Stimulated activated CD8-positive, alpha-beta memory T cell treated with anti-CD3 and anti-CD28 coated beads, Interleukin-15, amount 100 ng/mL, for 48 hours (primary cell): ENCODE measurements around the gene IRAG1.
"Not testable (repeated sequence)": the region's sequence is repeated elsewhere in the genome, so short reads cannot be mapped to it uniquely, and the experiment has no call there.

ENCODE experiments used
- DNase-seq, 2 donors: peaks; one replicate each; pipeline ENCODE4 v3.0.0-alpha.2; 2020; ENCODE audit warnings: low read depth in 2 of 2

The IRAG1 gene

DNA sequence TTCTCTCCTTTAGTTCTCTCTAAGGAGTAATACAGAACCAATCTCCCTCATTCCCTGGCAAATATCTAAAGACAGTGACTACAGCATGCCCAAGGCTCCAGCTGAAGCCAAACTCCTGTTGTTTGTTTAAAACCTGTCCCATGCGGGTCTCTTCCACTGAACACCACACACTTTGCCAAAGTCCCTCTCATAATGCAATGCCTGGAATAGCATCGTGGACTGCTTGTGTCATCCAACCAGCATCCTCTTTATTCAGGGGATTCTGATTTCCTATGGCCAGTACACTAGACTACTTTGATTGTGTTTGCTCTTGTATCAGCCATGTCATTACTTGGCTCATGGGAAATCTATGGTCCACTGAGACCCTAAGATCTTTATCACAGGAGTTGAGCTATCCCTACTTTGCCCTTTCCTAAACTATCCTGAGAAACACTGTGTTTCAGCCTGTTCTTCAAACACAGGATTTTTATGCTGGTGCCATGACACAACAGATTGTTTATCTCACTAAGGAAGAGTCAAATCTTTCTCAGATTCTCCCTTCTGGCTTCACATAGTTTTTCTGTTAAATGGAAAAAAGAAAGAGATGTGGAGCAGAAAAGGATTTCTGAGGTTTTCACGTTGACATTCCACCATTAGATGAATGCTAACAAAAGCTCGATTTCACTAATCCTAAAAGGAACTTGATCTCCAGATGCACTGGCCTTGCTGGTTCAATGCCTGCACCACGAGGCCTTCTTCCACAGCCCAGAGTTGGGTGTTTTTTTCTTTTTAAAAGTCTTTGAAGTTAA is 15.9 kb upstream of the IRAG1 start:
- no peak for DNase-seq

DNA sequence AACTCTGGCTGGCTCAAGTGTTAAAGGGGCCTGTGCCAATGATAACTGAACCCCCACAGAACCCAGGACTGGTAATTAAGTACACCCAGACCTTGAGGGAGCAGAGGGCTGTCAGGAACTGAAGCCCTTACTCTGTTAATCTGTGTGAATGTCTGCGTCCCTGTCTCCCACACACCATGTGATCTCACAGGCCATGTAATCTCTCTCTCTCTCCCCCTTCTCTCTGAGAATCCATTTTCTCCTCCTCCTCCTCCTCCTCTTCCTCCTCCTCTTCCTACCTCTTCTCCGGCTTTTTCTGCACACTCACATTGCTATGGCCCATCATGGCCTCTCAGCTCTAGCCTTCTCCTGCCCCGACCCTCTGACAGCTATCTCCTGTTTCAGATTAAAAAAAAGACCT is 14.6 kb upstream of the IRAG1 start:
- no peak for DNase-seq

DNA sequence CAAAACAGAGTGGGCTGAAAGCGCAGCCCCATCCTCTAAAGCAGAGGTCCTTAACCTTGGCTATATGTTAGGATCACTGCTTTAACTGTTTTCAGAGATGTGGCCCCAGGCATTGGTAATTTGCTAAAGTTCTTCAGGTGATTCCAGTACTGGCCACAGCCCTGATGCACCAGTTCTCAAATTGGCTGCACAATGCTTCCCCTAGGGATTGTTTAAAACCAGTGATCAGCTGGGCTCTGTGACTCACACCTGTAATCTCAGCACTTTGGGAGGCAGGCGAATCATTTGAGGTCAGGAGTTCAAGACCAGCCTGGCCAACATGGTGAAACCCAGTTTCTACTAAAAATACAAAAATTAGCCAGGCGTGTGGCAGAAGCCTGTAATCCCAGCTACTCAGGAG is 8.4 kb upstream of the IRAG1 start:
- no peak for DNase-seq

DNA sequence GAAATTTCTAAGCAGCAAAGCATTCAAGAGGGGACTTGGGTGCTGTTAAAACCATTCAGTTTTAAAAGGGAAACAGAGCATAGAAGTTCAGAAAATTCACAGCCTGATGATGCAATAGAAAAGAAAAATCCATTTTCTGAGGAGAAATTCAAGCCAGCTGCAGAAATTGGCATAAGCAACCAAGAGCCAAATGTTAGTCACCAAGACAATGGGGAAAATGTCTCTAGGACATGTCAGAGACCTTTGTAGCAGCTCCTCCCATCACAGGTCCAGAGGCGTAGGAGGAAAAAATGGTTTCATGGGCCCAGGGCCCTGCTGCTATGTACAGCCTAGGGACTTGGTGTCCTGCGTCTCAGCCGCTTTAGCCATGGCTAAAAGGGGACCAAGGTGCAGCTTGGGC is 5.5 kb upstream of the IRAG1 start:
- no peak for DNase-seq

DNA sequence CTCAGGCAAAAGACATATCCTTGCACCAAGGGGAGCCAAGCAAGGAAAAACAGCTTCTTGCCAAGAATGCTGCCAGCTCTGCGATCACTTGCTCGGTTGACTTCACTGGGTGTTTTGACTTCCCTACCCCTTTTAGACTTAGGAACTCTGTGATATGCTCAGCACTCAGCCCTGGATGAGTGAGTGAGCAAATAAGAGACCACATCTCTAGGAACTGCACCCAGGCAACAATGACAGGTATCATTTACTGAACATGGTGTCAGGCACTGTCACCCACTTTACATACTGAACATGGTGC is 3.7 kb upstream of the IRAG1 start:
- no peak for DNase-seq

DNA sequence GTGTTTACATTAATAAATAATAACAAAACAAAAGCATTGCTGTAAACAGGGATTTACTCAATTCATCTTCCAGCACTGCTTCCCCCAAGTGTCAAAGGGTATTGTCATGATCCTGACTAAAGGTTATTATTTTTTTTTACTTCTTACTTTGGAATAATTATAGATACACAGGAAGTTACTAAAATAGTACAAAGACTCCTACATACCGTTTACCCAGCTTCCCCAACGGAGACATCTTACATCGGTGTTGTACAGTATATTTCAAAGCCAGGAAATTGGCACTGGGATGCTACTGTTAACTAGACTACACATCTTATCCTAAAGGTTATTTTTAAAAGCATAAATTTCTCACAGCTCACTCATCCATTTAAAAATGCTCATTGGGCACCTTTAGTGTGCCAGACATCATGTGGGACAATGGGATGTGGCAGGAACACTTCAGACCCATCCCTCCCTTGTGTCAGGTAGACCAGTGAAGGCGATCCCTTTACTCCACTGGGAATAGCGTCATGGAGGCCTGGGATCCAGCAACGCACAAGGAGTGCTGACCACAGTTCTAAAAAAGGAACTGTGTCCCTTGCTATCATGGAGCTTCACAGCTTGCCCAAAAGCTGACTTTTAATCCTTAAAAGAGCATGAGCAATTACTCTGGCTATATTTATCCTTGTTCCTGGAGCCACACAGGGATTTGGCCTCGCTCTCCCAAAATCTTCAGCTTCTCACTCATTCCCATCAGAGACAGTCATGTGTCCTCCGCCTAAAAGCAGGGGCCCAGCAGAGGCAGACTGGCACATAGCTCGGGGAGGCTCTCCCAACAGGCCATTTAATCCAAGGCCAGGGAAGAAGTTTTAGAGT is 3.1 kb upstream of the IRAG1 start:
- no peak for DNase-seq

DNA sequence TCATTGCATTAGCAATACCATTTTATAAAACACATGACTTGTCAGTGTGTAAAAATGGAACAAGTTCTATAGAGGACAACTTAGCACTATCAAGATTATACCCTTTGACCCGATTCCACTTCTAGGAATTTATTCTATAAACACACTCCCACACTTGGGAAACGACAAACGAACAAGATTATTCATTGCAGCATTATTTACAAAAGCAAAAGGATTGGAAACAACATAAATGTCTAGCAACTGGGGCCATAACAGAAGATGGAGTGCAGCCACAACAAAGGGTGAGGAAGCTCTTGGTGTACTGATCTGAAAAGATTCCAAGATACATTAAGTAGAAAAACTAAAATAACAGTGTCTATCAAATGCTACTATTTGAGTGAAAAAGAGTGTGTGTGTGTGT is 2.3 kb upstream of the IRAG1 start:
- DNase-seq, result no peak

DNA sequence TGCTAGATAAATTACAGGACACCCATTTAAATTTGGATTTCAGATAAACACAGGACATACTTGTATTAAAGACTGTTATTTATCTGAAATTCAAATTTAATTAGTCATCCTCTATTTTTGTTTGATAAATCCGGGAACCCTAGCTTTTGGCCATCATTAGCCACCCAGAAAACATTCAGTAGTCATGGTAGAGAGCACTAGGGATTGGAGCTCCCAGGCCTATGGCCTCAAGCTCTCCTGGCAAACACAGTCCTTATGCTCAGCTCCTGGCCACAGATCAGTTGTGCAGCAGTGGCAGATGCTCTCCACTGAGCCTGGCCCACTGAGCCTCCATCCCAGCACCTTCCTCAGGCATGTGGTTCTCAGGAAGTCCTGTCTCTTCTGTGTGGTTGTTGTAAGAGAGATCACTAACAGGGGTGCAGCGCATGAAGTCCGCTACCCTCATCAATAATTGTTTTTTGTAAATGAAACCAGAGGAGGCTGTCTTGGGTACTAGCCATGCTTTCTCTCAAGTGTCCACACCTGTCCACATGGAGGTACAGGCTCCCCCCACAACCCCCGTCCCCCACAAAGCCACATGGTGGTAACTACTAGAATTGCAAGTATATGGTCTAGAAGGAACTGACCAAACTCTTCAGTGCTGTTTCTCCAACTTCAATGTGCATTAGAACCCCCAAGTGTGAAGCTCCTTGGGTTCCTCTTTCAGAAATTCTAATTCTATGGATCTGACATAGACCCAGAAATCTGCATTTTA is 1.1 kb upstream of the IRAG1 start:
- DNase-seq, result no peak

DNA sequence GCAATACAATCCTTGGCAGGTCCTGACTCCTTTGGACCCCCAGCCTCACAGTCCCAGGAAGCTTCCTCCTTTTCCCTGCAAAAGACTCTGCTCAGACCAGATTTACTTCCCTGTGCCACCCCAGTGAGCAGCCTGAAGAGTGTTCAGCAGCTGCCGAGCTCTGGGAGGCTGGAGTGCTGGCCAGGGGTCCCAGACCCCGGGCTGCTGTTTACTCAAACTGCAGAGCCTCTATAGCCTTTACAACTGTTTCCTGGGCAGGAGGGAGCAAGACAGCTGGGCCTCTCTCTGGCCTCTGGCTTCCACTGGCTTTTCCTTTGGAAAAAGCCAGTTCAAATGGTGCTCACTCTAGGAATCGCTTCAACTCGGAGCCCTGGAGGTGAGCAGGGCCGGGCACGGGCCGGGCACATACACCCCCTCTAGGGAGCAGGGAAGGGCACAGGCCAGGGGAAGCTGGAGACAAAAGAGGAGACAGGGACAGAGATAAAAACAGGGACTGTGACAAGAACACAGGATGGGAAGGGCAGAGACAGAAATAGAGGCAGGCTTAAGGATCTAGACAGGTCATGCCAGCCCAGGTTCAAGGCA is 932 bp downstream of the IRAG1 start:
- no peak for DNase-seq

DNA sequence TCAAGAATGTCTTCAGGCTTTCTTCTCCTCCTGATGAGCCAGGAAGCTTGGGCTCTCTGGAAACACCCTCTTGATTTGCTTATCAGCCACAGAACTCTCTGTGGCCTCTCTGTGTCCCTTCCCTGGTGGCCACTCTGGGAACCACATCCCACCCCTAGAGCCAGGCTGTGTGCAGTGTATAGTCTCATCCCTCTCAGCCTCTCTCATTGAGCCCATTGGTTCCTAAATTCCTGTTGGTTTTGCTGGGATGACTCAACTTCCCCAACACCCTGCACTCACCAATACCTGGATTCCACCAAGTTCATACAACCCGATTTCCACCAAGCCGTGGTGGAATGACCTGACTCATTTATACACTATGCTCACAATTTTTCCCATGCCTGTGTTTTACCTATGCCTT is 5.2 kb downstream of the IRAG1 start:
- no peak for DNase-seq

DNA sequence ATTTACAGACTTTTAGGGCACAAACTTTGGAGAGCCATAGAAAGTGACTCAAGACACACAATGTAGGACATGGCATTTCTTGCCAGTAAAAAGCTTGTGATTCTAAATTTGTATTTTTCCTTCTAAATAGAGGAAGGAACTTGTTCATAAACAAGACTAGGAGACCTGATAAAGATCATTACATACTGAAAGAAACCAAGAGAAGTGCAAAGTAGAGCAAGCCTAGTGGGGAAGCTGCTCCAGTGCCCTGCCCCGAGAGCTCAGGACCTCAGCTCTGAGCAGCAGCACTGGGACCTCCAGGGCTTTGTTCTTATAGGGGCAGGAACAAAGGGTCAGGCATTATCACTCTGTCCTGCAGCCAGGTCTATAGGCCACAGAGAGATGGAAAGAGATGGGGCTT is 7.2 kb downstream of the IRAG1 start:
- no peak for DNase-seq

DNA sequence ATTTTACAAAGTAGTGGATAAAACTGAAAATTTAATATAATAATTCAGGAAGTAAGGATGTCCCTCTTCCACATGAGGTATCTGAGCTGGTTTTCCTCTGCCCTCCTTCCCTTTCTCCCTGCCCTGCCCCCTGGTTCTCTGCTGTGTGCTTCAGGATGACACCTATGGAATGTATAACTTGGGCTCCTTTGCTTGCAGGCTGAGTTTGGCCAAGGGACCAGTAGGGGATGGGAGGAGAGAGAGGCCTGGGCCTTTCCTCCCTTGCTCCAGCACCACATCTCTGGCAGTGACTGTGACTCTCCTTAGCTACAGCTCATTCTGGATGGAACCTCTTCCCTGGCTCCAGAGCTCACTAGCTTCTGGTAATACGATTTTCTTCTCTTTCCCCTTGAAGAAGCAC is 10.1 kb downstream of the IRAG1 start:
- no peak for DNase-seq

DNA sequence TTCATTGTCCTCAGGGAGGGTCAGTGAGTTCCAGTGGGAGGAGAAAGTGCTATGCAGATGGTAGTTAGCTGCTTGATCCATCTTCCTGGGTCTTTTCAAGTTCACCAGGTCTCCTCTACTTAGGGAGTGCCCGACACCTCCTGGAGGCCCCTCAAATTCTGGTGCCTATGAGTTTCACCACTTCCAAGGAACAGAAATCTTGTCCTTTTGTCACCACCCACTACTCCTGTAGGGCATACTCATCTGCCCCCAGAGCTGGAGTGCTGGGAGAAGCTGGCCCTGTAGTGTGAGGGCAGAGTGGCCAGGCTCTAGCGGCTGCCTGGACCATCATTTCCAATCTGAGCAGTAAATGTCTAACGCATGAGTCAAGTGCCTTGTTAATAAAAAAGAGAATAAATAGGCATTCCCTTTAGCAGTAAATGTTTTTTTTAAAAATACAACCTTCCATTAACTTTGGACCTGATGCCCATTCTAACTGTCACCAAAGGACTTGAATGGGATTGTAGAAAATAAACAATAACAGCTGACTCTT is 12.5 kb downstream of the IRAG1 start:
- DNase-seq, result no peak

DNA sequence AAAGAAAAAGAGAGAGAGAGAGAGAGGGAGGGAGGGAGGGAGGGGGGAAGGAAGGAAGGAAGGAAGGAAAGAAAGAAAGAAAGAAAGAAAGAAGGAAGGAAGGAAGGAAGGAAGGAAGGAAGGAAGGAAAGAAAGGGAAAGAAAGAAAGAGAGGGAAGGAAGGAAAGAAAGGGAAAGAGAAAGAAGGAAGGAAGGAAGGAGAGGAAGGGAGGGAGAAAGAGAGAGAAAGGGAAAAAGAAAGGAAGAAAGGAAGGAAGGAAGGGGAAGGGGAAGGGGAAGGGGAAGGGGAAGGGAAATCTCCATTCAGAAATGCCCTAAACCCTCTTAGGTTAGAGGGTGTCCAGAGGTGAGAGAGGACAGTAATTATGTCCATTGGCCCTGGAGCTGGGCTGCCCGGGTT is 13.3 kb downstream of the IRAG1 start:
- not testable (repeated sequence) for DNase-seq

DNA sequence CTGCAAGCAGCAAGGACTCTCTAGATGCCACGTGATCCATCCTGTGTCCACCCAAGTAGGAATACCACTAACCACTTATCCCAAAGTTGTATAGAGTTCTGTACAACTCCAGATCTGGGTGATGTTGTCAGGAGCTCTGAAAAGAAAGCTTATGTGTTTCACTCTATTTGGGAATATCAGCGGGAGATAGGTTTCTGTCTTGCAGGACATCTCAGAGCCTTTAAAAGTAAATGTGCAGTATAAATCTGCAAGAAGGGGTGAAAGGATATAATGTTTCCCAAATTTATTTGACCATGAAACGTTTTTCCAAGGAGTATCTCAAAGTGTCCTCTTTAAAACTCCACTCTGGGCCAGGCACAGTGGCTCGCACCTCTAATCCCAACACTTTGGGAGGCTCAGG is 13.9 kb downstream of the IRAG1 start:
- no peak for DNase-seq

DNA sequence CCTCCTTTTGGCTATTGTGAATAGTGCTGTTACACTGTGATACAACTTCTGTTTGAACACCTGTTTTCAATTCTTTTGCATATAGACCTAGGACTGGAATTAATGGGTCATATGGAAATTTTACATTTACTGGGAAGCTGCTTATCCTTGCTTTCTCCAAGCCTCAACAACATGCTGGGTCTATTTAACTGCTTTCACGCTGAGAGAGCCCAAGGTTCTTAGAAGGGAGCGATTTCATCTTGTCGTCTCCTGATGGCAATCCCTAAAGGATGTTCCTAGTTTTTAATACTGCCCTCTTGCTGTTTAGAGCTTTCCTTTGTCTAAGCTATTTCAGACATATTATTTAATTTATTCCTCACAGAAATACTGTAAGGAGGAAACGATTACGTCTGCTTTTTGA is 15.5 kb downstream of the IRAG1 start:
- DNase-seq, result no peak

DNA sequence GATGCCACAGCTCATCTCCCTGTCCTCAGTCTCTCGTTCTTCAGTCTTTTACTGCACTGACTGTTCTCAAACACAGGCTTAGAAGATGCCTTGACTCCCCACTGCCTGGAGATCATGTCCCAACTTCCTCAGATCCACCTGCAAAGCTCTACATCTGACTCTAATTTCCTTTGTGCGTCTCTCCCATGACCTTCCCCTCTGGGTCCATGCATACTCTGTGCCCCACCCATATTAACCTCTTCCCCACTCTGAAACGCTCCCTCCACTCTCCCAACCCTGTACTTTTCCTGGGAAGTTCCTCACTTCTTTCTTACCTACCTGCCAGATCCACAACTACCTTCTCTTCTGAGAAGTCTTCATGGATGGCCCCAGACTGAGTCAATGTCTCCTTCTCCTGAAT is 16.6 kb downstream of the IRAG1 start:
- DNase-seq, result no peak

DNA sequence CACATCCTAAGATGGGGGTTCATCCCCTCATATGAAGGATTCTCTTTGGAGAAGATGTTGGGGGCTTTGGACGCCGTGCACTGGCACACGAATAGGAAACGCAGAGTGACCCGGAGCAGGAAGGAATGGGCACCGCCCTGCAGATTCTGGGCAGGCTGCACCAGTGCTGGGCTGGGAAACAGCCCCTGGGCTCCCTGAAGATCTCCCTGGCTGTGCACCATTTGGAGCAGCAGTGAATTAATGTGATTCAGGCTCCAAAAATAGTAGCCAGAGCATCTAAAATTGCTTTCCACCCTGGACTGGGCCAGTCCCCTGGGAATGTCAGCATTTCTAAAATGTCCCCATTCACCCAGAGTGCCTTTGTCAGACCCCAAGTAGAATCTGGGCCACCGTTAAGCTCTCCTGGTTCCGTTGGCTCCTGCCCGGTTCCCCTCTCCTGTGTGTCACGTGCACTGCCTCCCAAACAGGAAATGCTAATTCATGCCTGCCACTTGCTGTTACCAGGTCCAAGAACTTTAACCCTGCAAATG is 18.6 kb downstream of the IRAG1 start:
- no peak for DNase-seq

DNA sequence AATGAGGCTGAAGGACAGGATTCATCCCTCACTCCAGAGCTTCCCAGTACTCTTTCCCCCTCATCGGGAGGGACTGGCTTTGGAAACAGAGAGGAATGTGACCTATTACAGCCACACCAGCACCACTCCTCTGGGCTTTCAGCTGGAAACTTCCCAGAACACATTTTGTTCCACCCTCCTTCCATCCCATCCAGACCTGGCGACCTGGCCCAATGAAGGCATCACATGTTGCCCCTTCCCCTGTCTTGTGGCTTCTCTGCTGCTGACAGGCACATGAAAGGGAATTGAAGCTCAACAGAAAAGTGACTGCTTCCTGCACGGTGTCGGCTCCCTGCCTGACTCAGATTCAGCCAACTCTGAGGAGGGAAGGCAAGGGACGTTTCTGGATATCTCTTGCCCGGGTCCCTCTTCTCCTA is 19.1 kb downstream of the IRAG1 start:
- DNase-seq, result no peak

DNA sequence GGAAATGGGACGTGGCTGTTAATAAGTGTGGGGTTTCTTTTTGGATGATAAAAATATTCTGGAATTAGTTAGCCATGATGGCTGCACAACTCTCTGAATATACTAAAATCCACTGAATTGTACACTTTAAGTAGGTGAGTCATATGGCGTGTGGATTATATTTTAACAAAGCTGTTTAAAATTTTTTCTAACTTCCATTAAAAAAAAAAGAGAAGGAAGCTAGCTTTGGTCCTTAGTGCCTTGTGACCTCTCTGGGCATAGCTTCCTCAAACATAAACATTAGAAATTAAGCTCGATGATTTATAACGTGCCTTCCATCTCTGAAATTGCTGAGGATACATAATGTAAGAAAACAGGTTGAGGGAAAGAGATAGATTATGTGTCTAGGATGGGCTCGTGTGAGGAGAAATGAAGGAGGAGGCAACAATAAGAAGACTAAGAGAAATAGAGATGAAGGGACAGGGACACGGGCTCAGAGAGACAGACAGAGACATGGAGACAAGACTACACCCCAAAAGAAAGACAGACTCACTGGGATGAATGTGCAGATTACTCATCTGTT is 20.0 kb downstream of the IRAG1 start:
- no peak for DNase-seq

DNA sequence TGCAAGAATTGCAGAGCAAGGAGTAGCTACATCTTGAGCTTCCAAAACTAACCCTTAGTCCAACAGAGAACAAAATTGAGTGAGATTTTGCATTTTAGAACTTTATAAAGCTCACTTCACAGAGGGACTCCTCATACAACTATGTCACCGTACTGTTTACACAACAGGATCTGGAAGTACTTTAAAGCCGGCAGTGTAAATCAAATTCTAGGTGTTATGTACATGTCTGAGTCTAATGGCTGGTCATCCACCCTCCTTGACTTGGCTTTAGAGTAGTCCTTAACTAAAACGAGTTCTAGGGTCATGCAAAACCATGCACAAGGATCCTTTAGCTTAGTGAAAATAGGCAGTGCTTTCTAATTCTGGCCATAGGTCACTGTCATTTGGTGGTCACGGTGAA is 23.5 kb downstream of the IRAG1 start:
- DNase-seq, result no peak
